Left ventricle myocardium inferior (tissue), 1 donor: ENCODE data around the gene EPOP. TPM values are rescaled to one million over a fixed set of nuclear protein-coding genes. Genes with fewer than 3 reads are reported as not detected.
"Not testable (repeated sequence)": the region's sequence is repeated elsewhere in the genome, so short reads cannot be mapped to it uniquely, and the experiment has no call there.

Source experiments
- DNase-seq: peaks from one replicate; pipeline ENCODE4 v3.0.0-alpha.2; 2020
- H3K27ac ChIP-seq: fragments of 200-600 bp; replicated peaks from 2 replicates; pipeline ENCODE4 v1.8.0; 2021
- H3K27me3 ChIP-seq: fragments of 200-600 bp; 2 replicates; pipeline ENCODE4 v1.8.0; 2021; ENCODE audit warnings: low read depth
- H3K36me3 ChIP-seq: fragments of 200-600 bp; 2 replicates; pipeline ENCODE4 v1.8.0; 2021
- H3K4me1 ChIP-seq: fragments of 200-600 bp; 2 replicates; pipeline ENCODE4 v1.8.0; 2021
- H3K4me3 ChIP-seq: fragments of 200-600 bp; 2 replicates; pipeline ENCODE4 v1.8.0; 2021; ENCODE audit warnings: mild to moderate bottlenecking, moderate library complexity
- H3K9me3 ChIP-seq: fragments of 200-600 bp; replicated peaks from 2 replicates; pipeline ENCODE4 v1.8.0; 2021
- CTCF ChIP-seq: fragments of 200-600 bp; IDR thresholded peaks from 2 replicates; pipeline ENCODE4 v1.8.0; 2021; ENCODE audit warnings: antibody characterized with exemption, mild to moderate bottlenecking, borderline replicate concordance
- intact Hi-C: fragments of 100-400 bp; cut with micrococcal nuclease; formaldehyde crosslinking; loops from one replicate; pipeline ENCODE4 v1.11.0; 2022
- microRNA-seq: library from miRNA; unstranded; fragments of <30 nt; microRNA quantifications from one replicate; pipeline ENCODE4 v1.2.0, GENCODE V29; 2020
- total RNA-seq: library from RNA; stranded (reverse); fragmentation: NEBNext Ultra II Directional; extraction: Animal tissue kit (Norgen Biotek cat#: 25700); gene quantifications from one replicate; pipeline ENCODE4 v1.2.1, GENCODE V29; 2021
- donor health status: DM: no; HTN: yes; CAD: no; lungs with severe emphysema.

EPOP gene
- total RNA-seq, 1 donor from 2014 or later: 0.33 TPM

GRCh38 chr17:38628441-38628840, 46.3 kb downstream of the EPOP start:
- no peaks in the 10 kb centered on the region for H3K36me3 ChIP-seq
- no peaks in the 10 kb centered on the region for H3K9me3 ChIP-seq
- intact Hi-C loops: no loop called here
- H3K4me3 ChIP-seq: no peak overlapping the region
- TF ChIP-seq CTCF: no peak
- peaks cover 20% of the 10 kb centered on the region for H3K27me3 ChIP-seq
- H3K4me1 ChIP-seq: no peaks in the 10 kb centered on the region
- DNase-seq: no peak
- H3K27ac ChIP-seq: no peak overlapping the region

- intact Hi-C loops: no loop called here
- TF ChIP-seq CTCF: no peak
- no peak for DNase-seq
Observed at GRCh38 chr17:38627957-38628356, 46.8 kb downstream of the EPOP start.

GRCh38 chr17:38626606-38627226, 48.0 kb downstream of the EPOP start:
- not testable (repeated sequence) for DNase-seq, H3K4me1 ChIP-seq, H3K4me3 ChIP-seq

More at GRCh38 chr17:38627957-38628356, 46.8 kb downstream of the EPOP start:
- Histone ChIP-seq H3K36me3 (no peaks in the 10 kb centered on the region), H3K4me1 (no peaks in the 10 kb centered on the region), H3K9me3 (no peaks in the 10 kb centered on the region), H3K4me3 (no peak overlapping the region), H3K27me3 (peaks cover 24% of the 10 kb centered on the region), H3K27ac (no peak overlapping the region)

GRCh38 chr17:38625482-38625881, 49.3 kb downstream of the EPOP start:
- DNase-seq: no peak
- Histone ChIP-seq H3K4me3 (no peak overlapping the region), H3K27ac (no peak overlapping the region), H3K9me3 (no peaks in the 10 kb centered on the region), H3K36me3 (no peaks in the 10 kb centered on the region), H3K27me3 (peaks cover 48% of the 10 kb centered on the region), H3K4me1 (no peaks in the 10 kb centered on the region)
- TF ChIP-seq CTCF: no peak
- intact Hi-C loops: no loop called here

More at GRCh38 chr17:38626606-38627226, 48.0 kb downstream of the EPOP start:
- H3K9me3 ChIP-seq, intact Hi-C loops, H3K27ac ChIP-seq, H3K36me3 ChIP-seq: not testable (repeated sequence)
- H3K27me3 ChIP-seq: peaks cover 37% of the 10 kb centered on the region

GRCh38 chr17:38624782-38625355, 49.9 kb downstream of the EPOP start:
- peaks cover 54% of the 10 kb centered on the region for H3K27me3 ChIP-seq
- H3K9me3 ChIP-seq, H3K4me1 ChIP-seq, H3K27ac ChIP-seq, intact Hi-C loops, DNase-seq, H3K4me3 ChIP-seq, H3K36me3 ChIP-seq: not testable (repeated sequence)

Small RNA genes within 50 kb of the gene (microRNA-seq; reads per million reads assigned to microRNA genes)
- gene MIR4726 (not detected), gene MIR4734 (not detected)

Other genes with a start within 250 kb of the EPOP start
- 60.8 TPM for gene ARHGAP23, start 246.5 kb downstream of the EPOP start, total RNA-seq
- 2.0 TPM for gene SRCIN1, start 69.0 kb downstream of the EPOP start, total RNA-seq
- 74.1 TPM for gene MLLT6, start 30.3 kb upstream of the EPOP start, total RNA-seq
- gene CISD3, start 55.4 kb upstream of the EPOP start, total RNA-seq: 75.9 TPM
- 20.7 TPM for gene PCGF2, start 73.4 kb upstream of the EPOP start, total RNA-seq
- 149 TPM for gene PSMB3, start 77.8 kb upstream of the EPOP start, total RNA-seq
- gene PIP4K2B, start 124.6 kb upstream of the EPOP start, total RNA-seq: 42.7 TPM
- gene CWC25, start 150.4 kb upstream of the EPOP start, total RNA-seq: 8.7 TPM
- gene RPL23, start 178.8 kb upstream of the EPOP start, total RNA-seq: 760 TPM
- 29.4 TPM for gene LASP1, start 195.1 kb upstream of the EPOP start, total RNA-seq